Stimulated activated CD8-positive, alpha-beta memory T cell treated with anti-CD3 and anti-CD28 coated beads, Interleukin-7, amount 100 ng/mL, for 24 hours (primary cell): ENCODE data around the gene CIPC.

ENCODE experiments used
- DNase-seq: peaks from one replicate; pipeline ENCODE4 v3.0.0-alpha.2; 2020; ENCODE audit warnings: low read depth

CIPC gene

GRCh38 chr14:77126461-77126990 is 28.5 kb downstream of the CIPC start:
- no peak for DNase-seq

GRCh38 chr14:77128414-77128891 is 30.4 kb downstream of the CIPC start:
- no peak for DNase-seq

- no peak for DNase-seq
Observed at GRCh38 chr14:77130386-77130785, 32.3 kb downstream of the CIPC start.

DNA sequence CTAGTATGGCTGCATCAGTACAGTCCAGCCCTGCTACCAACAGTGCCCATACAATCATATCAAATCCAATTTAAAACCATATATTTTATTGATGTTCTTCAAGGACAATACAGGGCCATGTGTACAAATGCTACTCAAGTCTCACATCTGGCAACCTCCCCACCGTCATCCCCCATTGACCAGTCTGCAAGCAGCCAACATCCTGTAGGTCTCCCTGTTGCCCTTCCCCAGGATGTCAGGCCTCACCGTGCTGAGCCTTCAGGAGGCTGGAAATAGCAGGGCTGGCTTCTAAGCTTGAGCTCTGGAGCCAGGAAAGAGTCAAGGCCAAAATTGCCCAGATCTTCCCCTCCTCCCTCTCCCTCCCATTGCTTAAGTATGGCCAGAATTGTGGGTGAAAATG is 33.1 kb downstream of the CIPC start:
- DNase-seq: no peak

DNA sequence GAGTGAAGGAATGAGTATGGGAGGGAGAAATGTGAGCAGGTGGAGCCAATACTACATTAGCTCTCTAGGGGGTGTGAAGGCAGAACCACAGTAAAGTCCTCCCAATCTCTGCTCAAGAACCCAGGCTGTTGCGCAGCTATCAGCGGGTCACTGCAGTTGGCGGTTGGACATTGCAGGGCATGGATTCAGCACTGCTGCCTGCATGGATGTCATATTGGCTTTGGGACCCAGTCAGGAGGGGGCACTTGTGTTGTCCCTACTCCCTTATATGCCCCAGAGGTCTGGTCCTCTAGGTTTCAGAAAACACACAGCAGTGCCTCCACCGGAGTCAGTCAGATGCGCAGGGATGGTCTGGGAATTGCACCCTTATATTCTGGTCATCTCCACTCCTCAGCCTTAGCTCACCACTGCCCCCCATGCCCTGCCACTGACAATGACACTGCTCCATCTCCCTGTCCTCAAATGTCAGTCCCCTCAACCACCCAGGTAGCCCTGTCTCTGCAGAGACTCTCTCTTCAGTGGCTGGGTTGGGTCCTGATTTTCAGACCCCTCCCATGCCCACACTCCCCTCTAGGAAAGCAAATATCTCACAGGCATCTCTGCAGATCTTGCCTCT is 33.9 kb downstream of the CIPC start:
- no peak for DNase-seq

GRCh38 chr14:77133720-77134338 is 35.8 kb downstream of the CIPC start:
- no peak for DNase-seq

GRCh38 chr14:77139022-77139421 is 41.0 kb downstream of the CIPC start:
- no peak for DNase-seq

- no peak for DNase-seq
Observed at GRCh38 chr14:77139540-77140358, 41.7 kb downstream of the CIPC start.

- DNase-seq: no peak
Observed at GRCh38 chr14:77140359-77141213, 42.5 kb downstream of the CIPC start.

DNA sequence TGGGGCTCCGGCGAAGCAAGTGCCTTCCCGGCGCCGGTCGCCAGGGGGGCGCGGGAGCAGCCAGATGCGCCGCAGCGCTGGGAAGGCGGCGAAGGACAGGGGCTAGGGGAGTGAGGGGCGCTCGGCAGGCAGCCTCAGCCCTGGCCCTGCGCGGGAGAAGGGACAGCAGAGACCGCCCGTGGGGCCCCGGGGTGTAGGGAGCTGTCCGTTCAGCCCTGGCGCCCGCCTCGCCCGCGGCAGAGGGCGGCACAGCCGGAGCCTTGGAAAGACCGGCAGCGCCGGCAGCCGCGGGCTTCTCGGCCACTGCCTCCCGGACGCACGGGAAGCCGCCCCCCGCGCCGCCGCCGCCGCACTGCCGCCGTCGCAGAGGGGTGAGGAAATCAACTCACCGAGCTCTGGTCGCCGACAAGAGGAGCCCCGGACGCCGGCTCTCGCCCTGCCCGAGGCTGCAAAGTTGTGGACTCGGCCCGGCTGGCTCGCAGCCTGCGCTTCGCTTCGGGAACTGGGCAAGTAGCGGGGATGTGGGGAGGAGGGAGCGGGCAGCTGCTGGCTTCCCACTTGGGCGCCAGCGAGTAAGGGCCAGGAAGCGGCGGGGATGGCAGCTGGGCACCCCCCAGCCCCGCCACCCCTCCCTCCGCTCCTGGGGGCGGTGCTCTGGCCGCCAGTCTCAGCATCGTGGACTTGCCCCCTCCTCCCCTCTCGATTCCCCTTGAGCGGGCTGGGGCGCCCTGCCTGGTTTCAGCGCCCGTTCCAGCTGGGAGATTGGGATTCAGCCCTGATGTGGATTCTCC is 43.4 kb downstream of the CIPC start, which contains the start of gene ZDHHC22:
TSS of gene ZDHHC22 (minus strand) at position 578 of the 791 bp plus-strand sequence. CDS start 2,053 bp downstream, outside the sequence.
- no peak for DNase-seq

DNA sequence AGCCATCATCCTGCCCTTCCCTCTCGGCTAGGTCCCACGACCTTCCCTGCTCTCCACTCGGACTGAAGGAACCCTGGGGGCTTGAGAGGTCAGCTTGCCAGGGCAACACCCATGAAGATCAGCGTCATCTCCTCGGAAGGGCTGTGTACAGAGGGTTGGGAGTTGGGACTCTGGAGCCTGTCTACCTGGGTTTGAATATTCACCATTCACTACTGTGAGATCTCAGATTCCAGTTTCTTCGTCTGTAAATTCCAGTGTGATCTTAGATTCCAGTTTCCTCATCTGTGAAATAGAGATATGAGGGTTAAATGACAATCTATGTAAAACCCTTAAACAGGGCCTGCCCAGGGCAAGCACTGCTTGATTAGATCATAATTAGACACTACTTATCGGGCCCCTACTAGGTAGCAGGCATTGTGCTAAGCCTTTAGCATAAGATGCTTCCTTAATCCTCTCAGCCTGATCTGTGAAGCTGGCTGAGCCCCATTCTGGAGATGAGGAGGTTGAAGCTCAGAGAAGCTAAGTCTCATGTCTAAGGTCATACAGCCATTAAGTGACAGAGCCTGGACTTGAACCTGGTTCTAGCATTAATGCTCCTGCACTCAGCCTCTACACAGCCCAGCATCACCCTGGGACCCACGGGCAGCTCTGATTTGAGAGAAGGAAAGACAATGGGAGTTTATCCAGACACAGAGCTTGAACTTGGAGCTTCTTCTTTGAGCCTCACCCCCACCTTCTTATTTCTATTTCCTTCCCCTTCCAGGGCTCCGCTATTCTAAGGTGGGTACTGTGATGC is 44.1 kb downstream of the CIPC start:
- no peak for DNase-seq

DNA sequence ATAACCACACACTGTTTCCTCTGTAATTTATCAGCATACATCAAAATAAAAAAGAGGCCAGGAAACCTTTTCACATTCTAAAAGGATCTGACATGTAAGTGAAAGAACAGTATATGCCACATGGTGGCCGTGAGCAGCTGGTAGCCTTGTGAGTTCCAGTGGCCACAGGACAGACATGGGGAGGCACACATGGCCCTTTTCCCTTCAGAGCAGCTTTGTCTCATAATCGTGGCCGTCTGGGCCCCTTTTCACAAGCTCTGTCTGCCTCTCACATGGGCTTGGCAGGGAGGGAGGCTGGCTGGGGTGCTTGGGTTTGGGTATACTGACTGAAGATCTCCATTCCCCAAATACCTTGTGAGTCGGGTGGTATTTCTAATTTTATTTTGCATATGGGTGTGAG is 45.0 kb downstream of the CIPC start:
- no peak for DNase-seq

DNA sequence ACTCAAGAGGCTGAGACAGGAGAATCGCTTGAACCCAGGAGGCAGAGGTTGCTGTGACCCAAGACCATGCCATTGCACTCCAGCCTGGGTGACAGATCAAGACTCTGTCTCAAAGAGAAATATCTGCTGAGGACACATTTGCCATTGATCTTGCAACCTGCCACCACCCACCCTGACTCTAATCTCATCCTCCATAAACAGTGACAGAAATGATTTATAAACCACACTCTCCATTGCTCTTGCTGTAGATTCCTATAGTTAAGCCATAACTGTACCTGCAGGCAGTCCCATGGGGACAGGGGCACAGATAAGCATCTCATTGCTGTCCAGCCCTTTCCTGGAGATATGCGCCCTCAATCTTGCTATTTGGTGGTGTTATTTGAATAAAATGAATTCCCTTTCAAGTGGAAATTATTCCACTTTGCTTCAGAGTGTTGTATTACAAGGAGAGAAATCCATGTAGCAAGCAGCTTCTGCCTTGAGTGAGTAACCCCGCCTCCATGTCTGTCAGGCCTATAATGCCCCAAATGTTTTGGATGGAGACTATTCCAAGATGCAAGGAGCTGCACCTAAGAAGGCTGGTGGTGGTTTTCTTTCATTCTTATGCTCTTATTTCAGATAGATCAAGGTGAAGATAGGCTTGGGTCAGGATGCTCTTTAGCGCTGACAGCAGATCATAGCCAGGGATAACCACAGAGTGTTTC is 46.5 kb downstream of the CIPC start:
- no peak for DNase-seq

DNA sequence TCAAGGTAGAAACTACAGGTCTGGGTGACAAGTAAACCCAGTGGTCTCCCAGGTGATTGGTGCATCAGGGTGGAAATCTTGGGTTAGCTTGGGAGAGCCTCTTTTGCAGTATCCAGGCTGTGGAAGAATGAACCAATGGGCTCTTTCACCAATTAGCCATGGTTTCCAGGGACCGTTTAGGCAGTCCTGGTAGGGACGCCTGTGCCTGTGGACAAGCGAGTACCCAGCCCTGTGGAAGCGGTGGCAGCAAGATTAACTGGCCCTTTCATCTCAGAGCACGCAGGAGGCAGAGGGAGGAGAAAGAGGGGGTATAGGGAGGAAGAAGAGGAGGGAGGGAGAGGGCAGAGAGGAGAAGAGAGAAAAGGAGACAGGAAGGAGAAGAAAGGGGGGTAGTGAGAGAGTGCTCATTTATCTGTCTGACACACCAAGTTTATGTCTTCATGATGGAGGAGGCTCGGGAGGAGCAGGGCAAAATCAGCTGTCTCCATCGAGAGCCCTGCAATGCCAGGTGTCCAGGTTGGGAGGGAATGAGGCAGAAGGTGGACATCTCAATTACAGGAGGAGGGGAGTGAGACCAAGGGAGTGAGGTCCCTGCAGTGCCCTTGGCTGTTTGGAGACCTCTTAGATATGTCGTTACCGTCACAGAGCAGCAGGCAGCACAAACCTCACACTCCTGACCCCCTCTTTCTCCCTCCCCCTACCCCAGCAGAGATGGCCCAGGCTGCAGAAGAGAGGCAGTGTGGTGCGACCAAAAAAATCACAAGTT is 48.1 kb downstream of the CIPC start:
- DNase-seq: no peak

DNA sequence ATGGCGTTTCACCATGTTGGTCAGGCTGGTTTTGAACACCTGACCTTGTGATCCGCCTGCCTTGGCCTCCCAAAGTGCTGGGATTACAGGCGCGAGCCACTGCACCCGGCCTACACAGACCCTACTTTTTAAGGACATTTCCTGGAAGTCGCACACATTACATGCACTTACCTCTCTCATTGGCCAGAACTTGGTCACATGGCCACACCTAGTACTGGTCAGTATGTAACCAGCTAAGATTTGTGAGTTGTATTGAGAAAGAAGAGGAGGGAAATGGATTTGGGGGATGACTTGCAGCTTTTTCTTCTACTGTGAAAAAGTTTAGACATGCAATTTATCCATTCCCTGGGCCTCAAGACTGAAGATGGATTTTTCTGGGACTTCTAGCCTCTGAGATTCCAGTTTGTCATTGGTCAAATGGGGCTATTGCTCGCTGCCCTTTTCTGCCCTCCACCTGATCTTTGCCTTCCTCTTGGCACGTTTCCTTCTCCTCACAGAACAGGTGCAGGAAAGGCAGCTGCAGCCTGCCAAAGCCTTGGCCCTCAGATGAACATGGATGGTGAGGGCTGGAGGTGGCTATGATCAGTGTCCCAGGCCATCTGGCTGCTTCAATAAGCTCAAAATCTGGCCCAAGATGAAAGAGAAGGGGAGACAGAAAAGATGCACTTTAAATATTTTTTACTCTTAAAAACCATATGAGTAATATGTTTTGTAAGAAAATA is 50.6 kb downstream of the CIPC start:
- DNase-seq: no peak

- DNase-seq: no peak
Observed at GRCh38 chr14:77151245-77151644, 53.2 kb downstream of the CIPC start.

GRCh38 chr14:77151918-77152588 is 54.0 kb downstream of the CIPC start:
- DNase-seq: no peak
